Stomach (tissue), 19 donors: ENCODE data around the gene CNN2. TPM values are rescaled to one million over a fixed set of nuclear protein-coding genes. Genes with fewer than 3 reads are reported as not detected.

Experiments
- DNase-seq, 2 donors: peaks; one replicate each; pipeline versions ENCODE4 v3.0.0 to v3.0.0-alpha.2; 2013 to 2019
- H3K27ac ChIP-seq, 5 donors: fragments of 200-600 bp in 4 of 5; sonication (generic) in 4 of 5; one replicate each; pipeline ENCODE4 v1.5.1; 2013 to 2019; ENCODE audit warnings: mild to moderate bottlenecking in 1 of 5, moderate library complexity in 1 of 5
- H3K27me3 ChIP-seq, 3 donors: fragments of 200-600 bp; sonication (generic); one replicate each; pipeline ENCODE4 v1.5.1; 2017 to 2019; ENCODE audit warnings: mixed run types in 1 of 3
- H3K36me3 ChIP-seq, 4 donors: fragments of 200-600 bp; sonication (generic); 1 replicate in 3 of 4; 2 replicates in 1 of 4; pipeline ENCODE4 v1.5.1; 2016 to 2019
- H3K4me1 ChIP-seq, 4 donors: fragments of 200-600 bp; sonication (generic); one replicate each; pipeline ENCODE4 v1.5.1; 2016 to 2019
- H3K4me3 ChIP-seq, 4 donors: fragments of 200-600 bp; sonication (generic) in 3 of 4; one replicate each; pipeline ENCODE4 v1.5.1; 2016 to 2019; ENCODE audit warnings: mild to moderate bottlenecking in 1 of 4
- H3K9me3 ChIP-seq, 4 donors: fragments of 200-600 bp; sonication (generic); one replicate each; pipeline ENCODE4 v1.5.1; 2016 to 2019
- CTCF ChIP-seq, 7 experiments: fragments of 450-650 bp in 4 of 7; fragments of 200-600 bp in 3 of 7; sonication (generic) in 3 of 7; IDR thresholded peaks; one replicate each; pipeline ENCODE4 v1.5.1; 2016 to 2019; ENCODE audit warnings: antibody characterized with exemption in 7 of 7, control low read depth in 2 of 7, mild to moderate bottlenecking in 1 of 7
- EP300 ChIP-seq: sonication (generic); formaldehyde crosslinking; IDR thresholded peaks from one replicate; pipeline ENCODE4 v1.6.1; 2017; ENCODE audit warnings: antibody characterized with exemption
- POLR2A ChIP-seq, 4 donors: fragments of 450-650 bp; IDR thresholded peaks; one replicate each; pipeline ENCODE4 v1.6.1; 2016; ENCODE audit warnings: antibody characterized with exemption in 4 of 4, control low read depth in 2 of 4, mild to moderate bottlenecking in 1 of 4, moderate library complexity in 1 of 4
- POLR2AphosphoS5 ChIP-seq, 3 donors: sonication (generic); formaldehyde crosslinking; IDR thresholded peaks; one replicate each; pipeline ENCODE4 v1.6.1; 2016; ENCODE audit warnings: antibody characterized with exemption in 3 of 3
- WGBS, 5 donors: extraction: QIAGEN DNeasy Blood & Tissue Kit in 3 of 5; methylation state at CpG; one replicate each; pipeline versions ENCODE4 v1.1.5 to v1.1.7; 2013 to 2018; 5-methylcytosine and 5-hydroxymethylcytosine counted together
- intact Hi-C: fragments of 100-400 bp; cut with DNase I; formaldehyde crosslinking; loops from one replicate; pipeline ENCODE4 v1.15.1; 2023; ENCODE audit warnings: low total_unique reads
- long read RNA-seq, 10 donors: transcript quantifications; one replicate each; lab custom pipeline, GENCODE V29; 2026
- polyA plus RNA-seq, 3 donors: library from polyadenylated mRNA; stranded (reverse); fragments of 200-250 nt; gene quantifications; one replicate each; pipeline ENCODE4 v1.2.3, GENCODE V29; 2013
- total RNA-seq, 5 donors: library from RNA; depleted of rRNA; stranded (reverse); fragments of >200 nt; gene quantifications; one replicate each; pipeline versions ENCODE4 v1.1.0 to v1.2.3, GENCODE V29; 2014 to 2016
- donor health status: healthy with polysubstance abuse.
- donor health status: Bipolar disorder and iron deficiency.
- donor health status: healthy.

Gene CNN2
- 10 to 100 TPM in 4 of 5 donors, 1 to 10 TPM in 1; 7.0 to 98.5 (median 56.4) TPM for total RNA-seq
- 10 to 100 TPM; 85.1 to 93.9 (median 91.8) TPM for polyA plus RNA-seq
- long read RNA-seq, donor 1, transcript CNN2-206 (1 exons, 2,266 nt): major isoform, 59 of 70 reads
- long read RNA-seq, donor 1, transcript CNN2-201 (7 exons, 2,179 nt): minor isoform, 11 of 70 reads
- long read RNA-seq, donor 1, partial matches to known transcripts: 0 of 70 reads
- long read RNA-seq, donor 1, other reads (novel, unspliced or antisense): 0 of 70 reads
- long read RNA-seq, donor 2, transcript CNN2-206 (1 exons, 2,266 nt): major isoform, 25 of 40 reads
- long read RNA-seq, donor 2, transcript CNN2-201 (7 exons, 2,179 nt): minor isoform, 14 of 40 reads
- long read RNA-seq, donor 2, partial matches to known transcripts: 0 of 40 reads
- long read RNA-seq, donor 2, other reads (novel, unspliced or antisense): 0 of 40 reads
- long read RNA-seq, donor 3, transcript CNN2-206 (1 exons, 2,266 nt): major isoform, 24 of 38 reads
- long read RNA-seq, donor 3, transcript CNN2-201 (7 exons, 2,179 nt): minor isoform, 13 of 38 reads
- long read RNA-seq, donor 3, partial matches to known transcripts: 0 of 38 reads
- long read RNA-seq, donor 3, other reads (novel, unspliced or antisense): 0 of 38 reads
- long read RNA-seq, donor 4, transcript CNN2-206 (1 exons, 2,266 nt): major isoform, 6 of 8 reads
- long read RNA-seq, donor 4, partial matches to known transcripts: 0 of 8 reads
- long read RNA-seq, donor 4, other reads (novel, unspliced or antisense): 0 of 8 reads
- long read RNA-seq, donor 5, transcript CNN2-206 (1 exons, 2,266 nt): major isoform, 58 of 77 reads
- long read RNA-seq, donor 5, transcript CNN2-201 (7 exons, 2,179 nt): minor isoform, 16 of 77 reads
- long read RNA-seq, donor 5, partial matches to known transcripts: 0 of 77 reads
- long read RNA-seq, donor 5, other reads (novel, unspliced or antisense): 0 of 77 reads
- long read RNA-seq, donor 6, transcript CNN2-206 (1 exons, 2,266 nt): major isoform, 70 of 104 reads
- long read RNA-seq, donor 6, transcript CNN2-201 (7 exons, 2,179 nt): minor isoform, 32 of 104 reads
- long read RNA-seq, donor 6, partial matches to known transcripts: 0 of 104 reads
- long read RNA-seq, donor 6, other reads (novel, unspliced or antisense): 0 of 104 reads
- long read RNA-seq, donor 7, transcript CNN2-206 (1 exons, 2,266 nt): major isoform, 52 of 76 reads
- long read RNA-seq, donor 7, transcript CNN2-201 (7 exons, 2,179 nt): minor isoform, 21 of 76 reads
- long read RNA-seq, donor 7, partial matches to known transcripts: 0 of 76 reads
- long read RNA-seq, donor 7, other reads (novel, unspliced or antisense): 0 of 76 reads
- long read RNA-seq, donor 8, transcript CNN2-206 (1 exons, 2,266 nt): major isoform, 51 of 81 reads
- long read RNA-seq, donor 8, transcript CNN2-201 (7 exons, 2,179 nt): minor isoform, 27 of 81 reads
- long read RNA-seq, donor 8, partial matches to known transcripts: 0 of 81 reads
- long read RNA-seq, donor 8, other reads (novel, unspliced or antisense): 0 of 81 reads
- long read RNA-seq, donor 9, transcript CNN2-201 (7 exons, 2,179 nt): minor isoform, 18 of 89 reads
- long read RNA-seq, donor 9, transcript CNN2-206 (1 exons, 2,266 nt): major isoform, 64 of 89 reads
- long read RNA-seq, donor 9, partial matches to known transcripts: 5 of 89 reads
- long read RNA-seq, donor 9, other reads (novel, unspliced or antisense): 0 of 89 reads
- long read RNA-seq, donor 10, transcript CNN2-201 (7 exons, 2,179 nt): minor isoform, 7 of 17 reads
- long read RNA-seq, donor 10, transcript CNN2-206 (1 exons, 2,266 nt): major isoform, 10 of 17 reads
- long read RNA-seq, donor 10, partial matches to known transcripts: 0 of 17 reads
- long read RNA-seq, donor 10, other reads (novel, unspliced or antisense): 0 of 17 reads

- Histone ChIP-seq H3K4me3 (peak within 1 kb of the TSS; percentile 83 to 97 (median 92)), H3K36me3 (peaks cover 0 to 11% (median 2%) of the 10 kb centered on the region in 4 donors), H3K9me3 (no peaks in the 10 kb centered on the region), H3K27me3 (no peaks in the 10 kb centered on the region), H3K27ac (peak within 1 kb of the TSS; percentile 96 to 99 (median 98)), H3K4me1 (peaks cover 13 to 68% (median 57%) of the 10 kb centered on the region in 4 donors)
- 5 to 20% (median 6%) methylated on average over 13 to 63 of the region's 63 CpGs for WGBS, 5 donors
- DNase-seq: peak; percentile 88 to 95
- intact Hi-C loops: no loop called here
- TF ChIP-seq EP300: no peak
- TF ChIP-seq CTCF (IDR thresholded peaks at IDR 0.05): no peak
- peak in 2 of 4 donors; percentile 32 to 54 for TF ChIP-seq POLR2A (IDR thresholded peaks at IDR 0.05)
- peak; percentile 64 to 91 (median 89) for TF ChIP-seq POLR2AphosphoS5 (IDR thresholded peaks at IDR 0.05)
Measured at GRCh38 chr19:1025960-1026782, at the start of gene CNN2. CNN2 (plus strand) TSS chr19:1026608; CDS start chr19:1026662, 54 bp downstream.

- intact Hi-C loops: no loop called here
- no peaks in the 10 kb centered on the region for H3K9me3 ChIP-seq
- H3K27me3 ChIP-seq: peaks cover 0 to 12% (median 0%) of the 10 kb centered on the region in 3 donors
- TF ChIP-seq POLR2AphosphoS5 (IDR thresholded peaks at IDR 0.05): no peak
- no peak for TF ChIP-seq POLR2A (IDR thresholded peaks at IDR 0.05)
- no peak for TF ChIP-seq CTCF (IDR thresholded peaks at IDR 0.05)
- TF ChIP-seq EP300: no peak
- no peak overlapping the region for H3K27ac ChIP-seq
- H3K4me1 ChIP-seq: peaks cover 0 to 9% (median 8%) of the 10 kb centered on the region in 4 donors
- WGBS, 5 donors: 74 to 89% (median 83%) methylated on average over 12 to 24 of the region's 24 CpGs
- peaks cover 0 to 4% (median 4%) of the 10 kb centered on the region in 4 donors for H3K36me3 ChIP-seq
- H3K4me3 ChIP-seq: no peak overlapping the region
- DNase-seq: no peak
Measured at GRCh38 chr19:977058-977464, 49.3 kb upstream of the CNN2 start.

- Histone ChIP-seq H3K9me3 (no peaks in the 10 kb centered on the region), H3K36me3 (no peaks in the 10 kb centered on the region), H3K4me3 (no peak overlapping the region), H3K27me3 (peaks cover 0 to 12% (median 0%) of the 10 kb centered on the region in 3 donors), H3K4me1 (peaks cover 5 to 28% (median 25%) of the 10 kb centered on the region in 4 donors), H3K27ac (no peak overlapping the region)
- no peak for TF ChIP-seq EP300
- no peak for TF ChIP-seq CTCF (IDR thresholded peaks at IDR 0.05)
- no peak for TF ChIP-seq POLR2AphosphoS5 (IDR thresholded peaks at IDR 0.05)
- no peak for TF ChIP-seq POLR2A (IDR thresholded peaks at IDR 0.05)
- intact Hi-C loops: no loop called here
- WGBS, 5 donors: 60 to 82% (median 75%) methylated on average over 18 to 19 of the region's 19 CpGs
- peak in 1 of 2 donors; percentile 58 for DNase-seq
Measured at GRCh38 chr19:979318-979741, 47.1 kb upstream of the CNN2 start.
